HUES64 (cell line): ENCODE results near the gene KRT81.

ENCODE experiments used
- H3K27ac ChIP-seq: 2 replicates; pipeline ENCODE4 v1.7.0; 2013; ENCODE audit warnings: low read depth, low read length, inconsistent platforms
- H3K27me3 ChIP-seq: 2 replicates; pipeline ENCODE4 v1.6.1; 2013; ENCODE audit warnings: mild to moderate bottlenecking, low read length; ENCODE audit not compliant: insufficient read depth
- H3K36me3 ChIP-seq: 2 replicates; pipeline ENCODE4 v1.6.1; 2013; ENCODE audit warnings: mild to moderate bottlenecking, low read length; ENCODE audit not compliant: insufficient read depth
- H3K4me1 ChIP-seq: 2 replicates; pipeline ENCODE4 v1.6.1; 2013; ENCODE audit warnings: mild to moderate bottlenecking, low read length, moderate library complexity; ENCODE audit not compliant: insufficient read depth
- H3K4me3 ChIP-seq: 2 replicates; pipeline ENCODE4 v1.5.1; 2013; ENCODE audit warnings: mild to moderate bottlenecking, low read length, moderate library complexity
- H3K9ac ChIP-seq: 2 replicates; pipeline ENCODE4 v1.6.1; 2013; ENCODE audit warnings: mild to moderate bottlenecking, low read depth, low read length
- H3K9me3 ChIP-seq: 2 replicates; pipeline ENCODE4 v1.6.1; 2013; ENCODE audit warnings: low read depth, low read length; ENCODE audit not compliant: insufficient read depth
- WGBS: fragments of 150-250, 120-280 bp; methylation state at CpG from one replicate; pipeline ENCODE4 v1.1.7; 2013; ENCODE audit warnings: missing lambda C conversion rate; 5-methylcytosine and 5-hydroxymethylcytosine counted together

KRT81 gene

GRCh38 chr12:52268212-52268611 is 23.1 kb downstream of the KRT81 start:
- no peaks in the 10 kb centered on the region for H3K4me1 ChIP-seq
- H3K9me3 ChIP-seq = no peaks in the 10 kb centered on the region
- no peaks in the 10 kb centered on the region for H3K36me3 ChIP-seq
- no peaks in the 10 kb centered on the region for H3K27me3 ChIP-seq
- no peak overlapping the region for H3K4me3 ChIP-seq
- H3K9ac ChIP-seq = no peak overlapping the region
- H3K27ac ChIP-seq = no peak overlapping the region
- WGBS = 87% methylated on average over 2 of the region's 2 CpGs

GRCh38 chr12:52267699-52268098 is 23.6 kb downstream of the KRT81 start:
- peaks cover 2% of the 10 kb centered on the region; the same call in 1 of the 2 replicates for H3K9me3 ChIP-seq
- H3K4me3 ChIP-seq = no peak overlapping the region
- WGBS = 96% methylated on average over 3 of the region's 3 CpGs
- no peaks in the 10 kb centered on the region for H3K4me1 ChIP-seq
- H3K27me3 ChIP-seq = no peaks in the 10 kb centered on the region
- H3K27ac ChIP-seq = no peak overlapping the region
- H3K36me3 ChIP-seq = no peaks in the 10 kb centered on the region
- no peak overlapping the region for H3K9ac ChIP-seq

GRCh38 chr12:52267266-52267665 is 24.1 kb downstream of the KRT81 start:
- no peak overlapping the region for H3K9ac ChIP-seq
- H3K27ac ChIP-seq = no peak overlapping the region
- 61% methylated on average over 3 of the region's 3 CpGs for WGBS
- H3K36me3 ChIP-seq = no peaks in the 10 kb centered on the region
- H3K4me1 ChIP-seq = no peaks in the 10 kb centered on the region
- H3K4me3 ChIP-seq = no peak overlapping the region
- H3K27me3 ChIP-seq = no peaks in the 10 kb centered on the region
- H3K9me3 ChIP-seq = peaks cover 4% of the 10 kb centered on the region; the same call in 1 of the 2 replicates

- Histone ChIP-seq H3K4me1 (no peaks in the 10 kb centered on the region), H3K9ac (no peak overlapping the region), H3K4me3 (no peak overlapping the region), H3K27me3 (no peaks in the 10 kb centered on the region), H3K36me3 (no peaks in the 10 kb centered on the region), H3K9me3 (peaks cover 4% of the 10 kb centered on the region; the same call in 1 of the 2 replicates), H3K27ac (no peak overlapping the region)
- WGBS = 91% methylated on average over 2 of the region's 2 CpGs
Measured at GRCh38 chr12:52266514-52266913, 24.8 kb downstream of the KRT81 start.

- peaks cover 8% of the 10 kb centered on the region for H3K27me3 ChIP-seq
- H3K36me3 ChIP-seq = no peaks in the 10 kb centered on the region
- no peak overlapping the region for H3K4me3 ChIP-seq
- H3K9ac ChIP-seq = no peak overlapping the region
- peaks cover 8% of the 10 kb centered on the region; the same call in 1 of the 2 replicates for H3K9me3 ChIP-seq
- no peaks in the 10 kb centered on the region for H3K4me1 ChIP-seq
- no peak overlapping the region for H3K27ac ChIP-seq
- WGBS = 92% methylated on average over 2 of the region's 2 CpGs
Measured at GRCh38 chr12:52264435-52264825, 26.9 kb downstream of the KRT81 start.

GRCh38 chr12:52263761-52264434 is 27.4 kb downstream of the KRT81 start:
- WGBS = 93% methylated on average over 7 of the region's 7 CpGs
- H3K9me3 ChIP-seq = peaks cover 12% of the 10 kb centered on the region; the same call in 1 of the 2 replicates
- no peak overlapping the region for H3K4me3 ChIP-seq
- H3K9ac ChIP-seq = no peak overlapping the region
- peaks cover 13% of the 10 kb centered on the region for H3K27me3 ChIP-seq
- no peaks in the 10 kb centered on the region for H3K36me3 ChIP-seq
- H3K27ac ChIP-seq = no peak overlapping the region
- H3K4me1 ChIP-seq = no peaks in the 10 kb centered on the region

- peaks cover 12% of the 10 kb centered on the region; the same call in 1 of the 2 replicates for H3K9me3 ChIP-seq
- peaks cover 30% of the 10 kb centered on the region for H3K27me3 ChIP-seq
- H3K4me1 ChIP-seq = no peaks in the 10 kb centered on the region
- H3K27ac ChIP-seq = no peak overlapping the region
- 94% methylated on average over 2 of the region's 3 CpGs for WGBS
- H3K4me3 ChIP-seq = no peak overlapping the region
- no peaks in the 10 kb centered on the region for H3K36me3 ChIP-seq
- no peak overlapping the region for H3K9ac ChIP-seq
Measured at GRCh38 chr12:52262286-52262685, 29.0 kb downstream of the KRT81 start.

GRCh38 chr12:52261208-52261484 is 30.2 kb downstream of the KRT81 start:
- Histone ChIP-seq H3K9me3 (peaks cover 12% of the 10 kb centered on the region; the same call in 1 of the 2 replicates), H3K27me3 (peaks cover 41% of the 10 kb centered on the region), H3K27ac (no peak overlapping the region), H3K9ac (no peak overlapping the region), H3K4me3 (no peak overlapping the region), H3K36me3 (no peaks in the 10 kb centered on the region), H3K4me1 (no peaks in the 10 kb centered on the region)
- 81% methylated on average over 1 of the region's 1 CpG for WGBS

- H3K4me1 ChIP-seq = no peaks in the 10 kb centered on the region
- H3K9me3 ChIP-seq = peaks cover 12% of the 10 kb centered on the region; the same call in 1 of the 2 replicates
- H3K4me3 ChIP-seq = no peak overlapping the region
- no peak overlapping the region for H3K27ac ChIP-seq
- H3K36me3 ChIP-seq = no peaks in the 10 kb centered on the region
- peaks cover 47% of the 10 kb centered on the region for H3K27me3 ChIP-seq
- WGBS = 74% methylated on average over 9 of the region's 9 CpGs
- H3K9ac ChIP-seq = no peak overlapping the region
Measured at GRCh38 chr12:52260361-52261207, 30.8 kb downstream of the KRT81 start.

- Histone ChIP-seq H3K4me1 (no peaks in the 10 kb centered on the region), H3K27me3 (peaks cover 55% of the 10 kb centered on the region), H3K36me3 (no peaks in the 10 kb centered on the region), H3K27ac (no peak overlapping the region), H3K9me3 (peaks cover 12% of the 10 kb centered on the region; the same call in 1 of the 2 replicates), H3K9ac (no peak overlapping the region), H3K4me3 (no peak overlapping the region)
- 85% methylated on average over 6 of the region's 6 CpGs for WGBS
Measured at GRCh38 chr12:52259657-52260243, 31.6 kb downstream of the KRT81 start.

GRCh38 chr12:52258335-52258901 is 32.9 kb downstream of the KRT81 start:
- Histone ChIP-seq H3K36me3 (no peaks in the 10 kb centered on the region), H3K4me3 (peak overlapping the region; percentile 30), H3K4me1 (no peaks in the 10 kb centered on the region), H3K9ac (no peak overlapping the region), H3K9me3 (peaks cover 12% of the 10 kb centered on the region; the same call in 1 of the 2 replicates), H3K27ac (no peak overlapping the region), H3K27me3 (peaks cover 55% of the 10 kb centered on the region)
- 7% methylated on average over 72 of the region's 72 CpGs for WGBS
